ENCODE results near the gene KATNBL1. TPM values are rescaled to one million over a fixed set of nuclear protein-coding genes. Genes with fewer than 3 reads are reported as not detected.
A peak's percentile ranks its signal among the peaks of the same experiment; 100 is the strongest.

KATNBL1 gene
- total and polyA plus RNA-seq, 9 of the 15 experiments (the other 6 are each of a cell fraction or from before 2014, with no cell fraction given) = 6.6 to 46.0 (median 24.0) TPM

- TF ChIP-seq CCNT2 (IDR thresholded peaks at IDR 0.05; ENCODE audit: borderline replicate concordance, extremely low read depth, insufficient read length, low read depth, low read length) = no peak
- no peak for TF ChIP-seq GTF3C2 (IDR thresholded peaks at IDR 0.05; ENCODE audit: borderline replicate concordance, extremely low read depth, insufficient read length)
- TF ChIP-seq EHMT2 (IDR thresholded peaks at IDR 0.05) = no peak
- no peak for TF ChIP-seq HNRNPLL (IDR thresholded peaks at IDR 0.05; ENCODE audit: low read depth, low read length, poor library complexity, severe bottlenecking)
- TF ChIP-seq TRIM24 (IDR thresholded peaks at IDR 0.05) = peak; percentile 82 to 89
- TF ChIP-seq XRCC3 (IDR thresholded peaks at IDR 0.05) = peak; percentile 72; the same call in 1 of the 2 replicates
- TF ChIP-seq ZNF280A (IDR thresholded peaks at IDR 0.05; ENCODE audit: low read depth, partially characterized antibody) = peak; percentile 99
- TF ChIP-seq ZNF232 (CRISPR knock-in tag; IDR thresholded peaks at IDR 0.05) = no peak
- TF ChIP-seq CHD1 (IDR thresholded peaks at IDR 0.05; ENCODE audit: low read length) = no peak
- TF ChIP-seq EP400 (IDR thresholded peaks at IDR 0.05) = peak; percentile 11; the same call in 1 of the 2 replicates
- no peak for TF ChIP-seq ELF1 (tag; IDR thresholded peaks at IDR 0.05)
- no peak for TF ChIP-seq PURB (CRISPR knock-in tag; IDR thresholded peaks at IDR 0.05; ENCODE audit: low read depth)
- TF ChIP-seq JUN (IDR thresholded peaks at IDR 0.05; ENCODE audit: borderline replicate concordance, low read depth, low read length) = 0 out of 2 replicates have a peak, but pooled peaks have one; percentile 19
- no peak for TF ChIP-seq JUN (CRISPR knock-in tag; IDR thresholded peaks at IDR 0.05; ENCODE audit: borderline replicate concordance)
- no peak for TF ChIP-seq MCM5 (IDR thresholded peaks at IDR 0.05; ENCODE audit: low read depth)
- TF ChIP-seq FOSL1 (tag; conservative IDR thresholded peaks at IDR 0.05) = peak; percentile 89
- no peak for TF ChIP-seq MXD1 (CRISPR knock-in tag; IDR thresholded peaks at IDR 0.05; ENCODE audit: borderline replicate concordance, poor library complexity, severe bottlenecking)
- TF ChIP-seq HNRNPUL1 (IDR thresholded peaks at IDR 0.05; ENCODE audit: low read length) = no peak
- no peak for TF ChIP-seq ZKSCAN3 (CRISPR knock-in tag; IDR thresholded peaks at IDR 0.05)
- TF ChIP-seq ZNF143 (CRISPR knock-in tag; IDR thresholded peaks at IDR 0.05) = no peak
- TF ChIP-seq ZNF280B (CRISPR knock-in tag; IDR thresholded peaks at IDR 0.05) = no peak
- TF ChIP-seq CBX3 (IDR thresholded peaks at IDR 0.05; ENCODE audit: borderline replicate concordance in 1 of 2, low read length in 2 of 2) = peak in 1 of 2 experiments; percentile 98; a peak in 2 of 3 replicates
- no peak for TF ChIP-seq BACH1 (tag; IDR thresholded peaks at IDR 0.05)
Measured at GRCh38 chr15:34154725-34155204, 55.1 kb downstream of the KATNBL1 start (continued).

All from K562 (cell line).